ENCODE results near the gene FBXW8. TPM values are rescaled to one million over a fixed set of nuclear protein-coding genes. Genes with fewer than 3 reads are reported as not detected.
A peak's percentile ranks its signal among the peaks of the same experiment; 100 is the strongest.

The FBXW8 gene
- total RNA-seq, 1 experiment from 2014 or later = 10.3 TPM

DNA sequence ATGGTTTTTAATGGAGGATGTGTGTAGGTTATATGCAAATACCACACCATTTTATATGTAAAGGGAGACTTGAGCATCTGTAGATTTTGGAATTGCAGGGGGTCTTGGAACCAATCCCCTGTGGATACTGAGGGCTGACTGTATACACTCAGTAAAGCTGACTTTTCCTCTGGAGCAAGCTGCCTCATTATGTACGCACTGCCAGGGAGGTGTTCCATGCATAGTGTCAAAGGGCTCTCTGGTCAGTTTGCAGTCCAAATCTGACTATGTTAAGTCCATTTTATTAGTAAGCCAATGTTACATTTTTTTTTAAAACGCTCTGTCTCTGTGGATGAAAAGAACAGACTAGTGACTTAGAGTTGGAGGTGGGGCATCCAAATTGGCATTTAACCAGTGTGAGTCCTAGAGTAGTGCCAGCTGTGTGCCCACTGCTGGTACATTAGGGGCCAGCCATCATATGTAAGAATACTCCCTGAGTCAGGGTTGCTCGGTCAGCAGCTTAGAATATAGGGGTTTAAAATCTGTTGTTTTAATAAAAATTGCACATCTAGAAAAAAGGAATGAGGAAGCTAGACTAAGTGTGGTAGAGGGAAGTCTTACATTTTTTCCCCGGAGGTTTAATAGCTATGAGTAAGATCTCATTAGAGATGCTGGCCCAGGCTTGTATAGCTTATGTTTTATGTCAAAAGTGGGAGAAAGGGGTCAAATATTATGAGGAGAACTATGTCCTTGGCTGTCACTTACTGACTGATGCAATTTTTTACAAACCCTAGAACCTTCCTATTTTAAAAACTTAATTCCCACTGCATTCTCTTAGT, 101.4 kb downstream of the FBXW8 start:
- H3K27me3 ChIP-seq (replicated peaks) = no peaks in the 10 kb centered on the region
- peaks cover 5% of the 10 kb centered on the region; the same call in 1 of the 2 replicates for H3K9me3 ChIP-seq (replicated peaks)
- H3K27ac ChIP-seq = no peak overlapping the region
- H3K36me3 ChIP-seq = peaks cover 44% of the 10 kb centered on the region
- H3K4me1 ChIP-seq (replicated peaks) = peaks cover 5% of the 10 kb centered on the region
- H3K4me3 ChIP-seq = no peak overlapping the region
- DNase-seq (ENCODE audit: low read depth in 1 of 2, low spot score in 2 of 2) = no peak

DNA sequence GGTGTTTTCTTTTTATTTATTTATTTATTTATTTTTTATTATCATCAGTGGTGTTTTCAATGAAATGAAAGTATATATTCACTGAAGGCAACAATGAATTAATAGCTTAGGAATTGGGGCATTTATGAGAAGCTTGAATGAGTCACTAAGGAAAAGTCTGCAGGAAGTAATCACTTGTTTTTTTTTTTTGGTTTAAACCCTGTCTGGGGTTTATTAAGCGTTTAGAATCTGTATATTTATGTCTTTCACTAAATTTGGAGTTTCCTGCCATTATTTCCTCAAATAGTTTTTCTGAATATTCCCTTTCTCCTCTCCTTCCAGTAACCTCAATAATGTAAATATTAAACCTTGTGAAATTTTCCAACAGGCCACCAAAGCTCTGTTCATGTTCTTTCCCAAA, 103.0 kb downstream of the FBXW8 start:
- H3K9me3 ChIP-seq (replicated peaks) = peaks cover 5% of the 10 kb centered on the region; the same call in 1 of the 2 replicates
- no peak overlapping the region for H3K4me3 ChIP-seq
- H3K27ac ChIP-seq = peak overlapping the region; percentile 53; the same call in 1 of the 2 replicates
- DNase-seq (ENCODE audit: low read depth in 1 of 2, low spot score in 2 of 2) = peak in 1 of 2 experiments; percentile 22
- peaks cover 5% of the 10 kb centered on the region for H3K4me1 ChIP-seq (replicated peaks)
- no peaks in the 10 kb centered on the region for H3K27me3 ChIP-seq (replicated peaks)
- peaks cover 34% of the 10 kb centered on the region for H3K36me3 ChIP-seq

DNA sequence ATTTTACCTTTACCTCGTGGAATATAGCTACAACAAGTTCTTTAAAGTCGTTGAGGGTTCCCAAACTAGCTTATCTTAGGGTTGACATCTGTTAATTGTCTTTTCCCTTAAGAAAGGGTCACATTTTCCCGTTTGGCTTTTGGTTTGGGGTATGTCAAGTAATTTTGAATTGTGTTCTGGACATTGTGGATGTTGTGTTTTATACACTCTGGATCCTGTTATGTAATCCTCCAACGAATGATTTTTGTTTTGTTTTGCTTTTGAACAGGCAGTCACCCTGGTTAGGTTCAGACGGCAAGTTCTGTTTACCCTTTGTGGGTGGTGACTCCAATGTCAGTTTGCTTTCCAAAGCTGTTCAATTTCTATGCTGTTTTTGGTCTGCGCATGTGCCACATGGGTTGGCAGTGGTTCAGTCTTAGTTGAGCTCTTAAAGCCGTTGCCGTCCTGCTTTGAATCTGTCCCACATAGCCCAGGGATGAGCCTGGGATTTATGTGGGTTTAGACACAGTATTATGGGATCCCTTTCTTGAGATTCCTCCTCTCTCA, 103.7 kb downstream of the FBXW8 start:
- H3K9me3 ChIP-seq (replicated peaks) = peaks cover 5% of the 10 kb centered on the region; the same call in 1 of the 2 replicates
- no peak for DNase-seq (ENCODE audit: low read depth in 1 of 2, low spot score in 2 of 2)
- H3K4me3 ChIP-seq = no peak overlapping the region
- no peaks in the 10 kb centered on the region for H3K27me3 ChIP-seq (replicated peaks)
- H3K27ac ChIP-seq = peak overlapping the region; percentile 53; the same call in 1 of the 2 replicates
- H3K4me1 ChIP-seq (replicated peaks) = peaks cover 5% of the 10 kb centered on the region
- H3K36me3 ChIP-seq = peaks cover 34% of the 10 kb centered on the region

DNA sequence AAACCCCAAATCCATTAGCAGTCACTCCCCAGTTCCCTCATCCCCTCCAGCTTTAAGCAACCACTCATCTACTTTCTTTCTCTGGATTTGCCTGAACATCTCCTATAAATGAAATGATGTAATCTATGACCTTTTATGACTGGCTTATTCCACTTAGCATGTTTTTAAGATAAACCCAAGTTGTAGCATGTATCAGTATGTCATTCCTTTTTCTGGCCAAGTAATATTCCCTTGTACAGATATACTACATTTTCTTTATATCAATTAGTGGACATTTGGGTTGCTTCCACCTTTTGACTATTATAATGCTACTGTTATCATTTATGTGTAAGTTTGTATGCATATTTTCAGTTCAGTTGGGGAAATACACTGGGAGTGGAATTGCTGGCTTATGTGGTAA, 105.1 kb downstream of the FBXW8 start:
- DNase-seq (ENCODE audit: low read depth in 1 of 2, low spot score in 2 of 2) = no peak
- Histone ChIP-seq H3K9me3 (replicated peaks) (peaks cover 5% of the 10 kb centered on the region; the same call in 1 of the 2 replicates), H3K4me3 (no peak overlapping the region), H3K36me3 (peaks cover 35% of the 10 kb centered on the region), H3K27ac (no peak overlapping the region), H3K4me1 (replicated peaks) (peaks cover 5% of the 10 kb centered on the region), H3K27me3 (replicated peaks) (no peaks in the 10 kb centered on the region)

DNA sequence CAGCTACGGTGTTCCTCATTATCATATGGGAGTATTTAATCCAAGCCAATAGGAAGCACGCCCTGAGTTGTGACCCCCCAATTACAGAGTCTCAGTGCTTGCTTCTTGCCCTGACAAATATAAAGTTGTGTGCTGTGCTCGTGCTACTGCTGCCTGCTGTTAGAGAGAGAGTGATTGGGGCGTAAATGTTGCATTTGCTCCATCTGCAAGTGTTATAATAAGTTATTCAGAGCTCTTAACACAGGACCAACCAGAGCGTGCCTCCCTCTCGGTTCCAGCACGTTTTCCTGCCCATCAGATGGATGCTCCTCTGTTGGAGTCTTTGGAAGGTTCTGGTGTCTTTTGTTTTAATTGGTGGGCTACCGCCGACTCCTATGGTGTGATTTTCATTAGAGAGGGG, 107.1 kb downstream of the FBXW8 start:
- no peak overlapping the region for H3K4me3 ChIP-seq
- no peak overlapping the region for H3K27ac ChIP-seq
- H3K36me3 ChIP-seq = peaks cover 35% of the 10 kb centered on the region
- peaks cover 5% of the 10 kb centered on the region for H3K4me1 ChIP-seq (replicated peaks)
- no peak for DNase-seq (ENCODE audit: low read depth in 1 of 2, low spot score in 2 of 2)
- no peaks in the 10 kb centered on the region for H3K27me3 ChIP-seq (replicated peaks)
- H3K9me3 ChIP-seq (replicated peaks) = peaks cover 5% of the 10 kb centered on the region; the same call in 1 of the 2 replicates

DNA sequence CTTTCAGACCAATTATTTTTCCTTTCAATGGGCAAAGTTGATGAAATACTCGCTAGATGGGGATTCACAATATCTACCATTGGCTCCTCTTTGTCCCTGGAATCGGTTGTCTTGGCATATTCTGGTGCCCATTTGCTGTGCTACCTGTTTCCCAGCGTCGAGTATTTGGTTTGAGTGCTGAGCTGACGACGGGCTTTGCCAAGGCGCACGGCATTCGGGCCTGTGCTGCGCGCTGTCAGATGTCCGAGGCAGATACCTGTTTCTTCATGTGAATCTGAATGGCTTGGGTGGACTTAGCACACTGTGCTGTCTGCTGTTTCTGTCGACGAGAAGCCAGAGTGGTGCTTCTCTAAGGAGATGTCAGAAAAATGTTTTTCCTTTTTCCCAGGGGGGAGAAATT, 107.5 kb downstream of the FBXW8 start:
- no peaks in the 10 kb centered on the region for H3K27me3 ChIP-seq (replicated peaks)
- no peak for DNase-seq (ENCODE audit: low read depth in 1 of 2, low spot score in 2 of 2)
- peaks cover 5% of the 10 kb centered on the region; the same call in 1 of the 2 replicates for H3K9me3 ChIP-seq (replicated peaks)
- H3K4me3 ChIP-seq = no peak overlapping the region
- H3K36me3 ChIP-seq = peaks cover 32% of the 10 kb centered on the region
- H3K27ac ChIP-seq = no peak overlapping the region
- peaks cover 5% of the 10 kb centered on the region for H3K4me1 ChIP-seq (replicated peaks)

DNA sequence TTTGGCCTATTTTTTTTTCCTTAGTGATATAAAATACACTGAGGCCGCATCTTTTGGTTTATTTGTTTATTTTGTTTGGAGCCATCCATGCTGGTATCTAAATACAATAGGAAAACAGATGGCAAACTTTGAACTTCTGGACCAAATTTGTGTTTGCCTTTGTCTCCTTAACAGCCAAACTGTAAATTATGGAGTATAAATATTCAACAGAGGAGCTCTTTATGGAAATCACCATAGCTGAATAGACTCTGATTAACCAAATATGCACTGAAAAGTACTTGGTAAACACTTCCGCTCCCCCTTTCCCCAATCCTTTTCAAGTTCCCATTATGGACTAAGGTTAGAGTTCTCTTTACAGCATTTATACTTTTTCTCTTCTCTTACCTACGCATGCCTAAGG, 107.9 kb downstream of the FBXW8 start:
- Histone ChIP-seq H3K9me3 (replicated peaks) (peaks cover 5% of the 10 kb centered on the region; the same call in 1 of the 2 replicates), H3K27ac (no peak overlapping the region), H3K4me1 (replicated peaks) (peaks cover 5% of the 10 kb centered on the region), H3K27me3 (replicated peaks) (no peaks in the 10 kb centered on the region), H3K36me3 (peaks cover 35% of the 10 kb centered on the region), H3K4me3 (no peak overlapping the region)
- no peak for DNase-seq (ENCODE audit: low read depth in 1 of 2, low spot score in 2 of 2)

DNA sequence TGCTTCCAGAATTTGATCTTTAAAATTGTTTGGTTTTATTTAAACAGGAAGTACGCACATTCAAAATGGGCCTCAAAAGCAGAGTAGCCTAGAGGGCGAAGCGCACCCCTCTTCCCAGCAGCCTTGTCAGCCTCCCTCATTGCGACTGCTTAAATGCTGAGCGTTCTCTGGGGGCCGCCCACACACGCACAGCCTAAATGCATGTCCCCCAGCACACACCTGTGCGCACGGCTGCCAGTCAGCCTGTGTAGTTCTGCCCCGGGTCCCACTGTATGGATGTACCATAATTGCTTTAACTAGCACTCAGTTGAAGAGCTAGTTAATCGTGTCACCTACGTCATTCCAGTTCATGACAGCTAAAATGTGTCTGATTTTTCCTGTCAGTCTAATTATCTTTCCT, 109.1 kb downstream of the FBXW8 start:
- H3K9me3 ChIP-seq (replicated peaks) = no peaks in the 10 kb centered on the region
- no peaks in the 10 kb centered on the region for H3K4me1 ChIP-seq (replicated peaks)
- no peak overlapping the region for H3K4me3 ChIP-seq
- no peak overlapping the region for H3K27ac ChIP-seq
- no peak for DNase-seq (ENCODE audit: low read depth in 1 of 2, low spot score in 2 of 2)
- peaks cover 33% of the 10 kb centered on the region for H3K36me3 ChIP-seq
- H3K27me3 ChIP-seq (replicated peaks) = no peaks in the 10 kb centered on the region

DNA sequence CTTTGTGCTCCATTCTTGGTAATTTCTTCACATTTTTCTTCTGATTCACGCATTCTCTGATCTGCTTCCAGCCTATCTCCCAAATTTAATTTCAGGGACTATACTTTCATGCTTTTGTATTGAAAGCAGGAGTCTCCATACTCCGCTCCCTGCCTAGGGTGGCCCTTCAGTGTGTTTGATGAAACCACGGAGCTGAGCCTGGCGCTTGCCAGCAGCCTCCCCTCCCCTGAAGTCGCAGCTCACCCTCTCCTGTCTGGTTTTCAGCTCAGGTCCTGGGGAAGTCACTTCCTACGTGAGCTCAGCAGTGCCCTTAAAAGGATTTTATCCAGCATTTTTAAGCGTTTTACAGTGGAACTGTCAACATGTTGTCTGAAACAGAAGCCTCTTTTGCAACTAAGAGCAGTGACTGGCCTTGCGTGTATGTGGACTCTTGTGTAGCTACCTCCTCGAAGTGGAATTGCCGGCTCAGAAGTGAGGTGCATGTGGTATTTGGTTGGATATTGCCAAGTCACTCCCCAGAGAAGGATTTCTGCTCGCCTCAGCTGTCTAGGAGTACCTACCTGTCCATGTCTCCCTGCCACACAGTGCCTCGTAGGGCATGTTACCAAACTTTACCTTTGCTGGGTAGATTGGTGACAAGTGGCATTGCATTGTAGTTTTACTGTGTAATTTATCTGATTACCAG, 109.9 kb downstream of the FBXW8 start:
- Histone ChIP-seq H3K27me3 (replicated peaks) (no peaks in the 10 kb centered on the region), H3K4me1 (replicated peaks) (no peaks in the 10 kb centered on the region), H3K36me3 (peaks cover 36% of the 10 kb centered on the region), H3K9me3 (replicated peaks) (no peaks in the 10 kb centered on the region), H3K4me3 (no peak overlapping the region), H3K27ac (no peak overlapping the region)
- no peak for DNase-seq (ENCODE audit: low read depth in 1 of 2, low spot score in 2 of 2)

DNA sequence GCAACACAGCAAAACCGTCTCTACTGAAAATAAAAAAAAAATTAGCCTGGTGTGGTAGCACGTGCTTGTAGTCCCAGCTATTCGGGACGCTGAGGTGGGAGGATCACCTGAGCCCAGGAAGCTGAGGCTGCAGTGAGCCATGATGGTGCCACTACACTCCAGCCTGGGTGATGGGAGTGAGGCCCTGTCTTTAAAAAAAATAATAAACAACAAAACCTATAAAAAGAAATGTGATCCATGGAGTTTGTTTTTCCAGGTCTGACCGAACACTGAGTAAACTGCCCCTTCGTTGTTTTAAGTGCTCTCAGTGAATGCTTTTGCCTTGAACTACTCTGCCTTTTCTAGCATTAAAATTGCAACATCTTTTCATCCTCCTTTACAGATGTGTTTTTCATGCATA, 111.7 kb downstream of the FBXW8 start:
- Histone ChIP-seq H3K9me3 (replicated peaks) (no peaks in the 10 kb centered on the region), H3K4me1 (replicated peaks) (no peaks in the 10 kb centered on the region), H3K27me3 (replicated peaks) (no peaks in the 10 kb centered on the region), H3K36me3 (peaks cover 37% of the 10 kb centered on the region), H3K27ac (no peak overlapping the region), H3K4me3 (no peak overlapping the region)
- DNase-seq (ENCODE audit: low read depth in 1 of 2, low spot score in 2 of 2) = no peak

DNA sequence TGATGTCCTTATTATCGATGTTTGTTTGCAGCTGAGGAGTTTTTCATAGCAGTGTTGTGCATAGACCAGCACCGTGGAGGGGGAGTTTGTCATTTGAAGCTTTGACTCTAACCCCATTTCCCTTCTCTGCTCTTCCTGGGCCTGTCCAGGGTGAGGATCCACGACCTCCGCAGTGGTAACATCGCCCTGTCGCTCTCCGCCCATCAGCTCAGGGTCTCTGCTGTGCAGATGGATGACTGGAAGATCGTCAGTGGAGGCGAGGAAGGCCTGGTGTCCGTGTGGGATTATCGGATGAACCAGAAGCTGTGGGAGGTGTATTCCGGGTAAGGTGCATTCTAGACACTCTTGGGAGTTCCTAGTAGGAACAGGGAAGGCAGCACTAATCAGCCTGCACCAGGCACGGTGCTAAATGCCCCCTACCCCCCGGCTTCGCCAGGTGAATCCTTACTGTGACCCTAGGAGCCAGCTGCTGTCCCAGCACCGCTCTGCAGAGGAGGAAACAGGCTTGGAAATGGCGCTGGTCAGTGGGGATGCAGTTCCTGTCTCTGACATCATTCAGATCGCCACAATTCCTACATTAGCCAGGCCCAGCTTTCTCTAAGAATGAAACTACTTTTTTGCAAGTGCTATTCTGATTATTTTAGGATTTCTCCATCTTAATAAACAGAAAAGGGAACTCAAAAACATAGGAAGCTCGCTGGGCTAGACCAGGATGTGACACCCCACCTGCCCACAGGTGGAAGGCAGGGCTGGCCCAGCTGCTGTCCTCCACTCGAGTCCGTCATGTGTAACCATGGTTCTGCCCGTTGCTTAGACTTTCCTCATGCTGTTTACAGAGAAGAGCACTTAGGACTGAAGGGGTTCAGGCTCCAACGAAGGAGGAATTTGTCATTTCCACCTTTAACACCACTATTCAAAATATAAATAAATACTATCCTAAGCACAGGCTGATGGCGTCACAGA, 113.5 kb downstream of the FBXW8 start:
- no peak overlapping the region for H3K4me3 ChIP-seq
- no peaks in the 10 kb centered on the region for H3K27me3 ChIP-seq (replicated peaks)
- peaks cover 50% of the 10 kb centered on the region for H3K36me3 ChIP-seq
- DNase-seq (ENCODE audit: low read depth in 1 of 2, low spot score in 2 of 2) = no peak
- no peaks in the 10 kb centered on the region for H3K9me3 ChIP-seq (replicated peaks)
- no peaks in the 10 kb centered on the region for H3K4me1 ChIP-seq (replicated peaks)
- no peak overlapping the region for H3K27ac ChIP-seq

DNA sequence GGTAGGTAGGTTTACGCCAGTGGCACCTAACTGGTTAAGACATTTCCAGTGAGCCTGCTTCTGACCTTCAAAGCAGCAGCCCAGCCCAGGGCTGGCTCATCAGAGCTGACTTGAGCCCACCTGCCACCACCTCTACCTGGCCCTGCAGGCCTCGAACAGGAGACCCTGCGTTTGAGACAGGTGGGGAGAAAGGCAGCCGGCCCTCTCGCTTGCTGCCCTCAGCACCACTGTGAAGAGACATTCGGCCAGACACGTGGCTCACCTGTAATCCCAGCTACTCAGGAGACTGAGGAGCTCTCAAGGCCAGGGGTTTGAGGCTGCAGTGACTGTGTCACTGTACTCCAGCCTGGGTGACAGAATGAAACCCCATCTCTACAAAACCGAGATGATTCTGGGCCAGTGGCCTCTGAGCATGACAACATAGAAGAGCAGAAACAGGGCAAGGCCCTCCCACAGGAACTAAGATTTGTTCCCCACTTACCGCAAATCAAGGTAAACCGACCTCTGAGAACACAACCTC, 114.3 kb downstream of the FBXW8 start:
- Histone ChIP-seq H3K36me3 (peaks cover 49% of the 10 kb centered on the region), H3K4me3 (no peak overlapping the region), H3K4me1 (replicated peaks) (no peaks in the 10 kb centered on the region), H3K9me3 (replicated peaks) (no peaks in the 10 kb centered on the region), H3K27ac (no peak overlapping the region), H3K27me3 (replicated peaks) (no peaks in the 10 kb centered on the region)
- DNase-seq (ENCODE audit: low read depth in 1 of 2, low spot score in 2 of 2) = no peak
